Activated naive CD8-positive, alpha-beta T cell (primary cell): ENCODE data around the gene ITGA3.
A peak's percentile ranks its signal among the peaks of the same experiment; 100 is the strongest.

Experiments used
- H3K27ac Mint-ChIP-seq: one replicate; pipeline ENCODE4 v1.8.0; 2021; ENCODE audit warnings: mixed read lengths
- H3K27me3 Mint-ChIP-seq: one replicate; pipeline ENCODE4 v1.8.0; 2021; ENCODE audit warnings: mixed read lengths
- H3K36me3 Mint-ChIP-seq: one replicate; pipeline ENCODE4 v1.8.0; 2021; ENCODE audit warnings: mixed read lengths
- H3K4me1 Mint-ChIP-seq: one replicate; pipeline ENCODE4 v1.8.0; 2021; ENCODE audit warnings: low read depth, mixed read lengths
- H3K4me3 Mint-ChIP-seq: one replicate; pipeline ENCODE4 v1.8.0; 2021; ENCODE audit warnings: mild to moderate bottlenecking, mixed read lengths
- H3K9me3 Mint-ChIP-seq: one replicate; pipeline ENCODE4 v1.8.0; 2021; ENCODE audit warnings: low read depth, mixed read lengths

ITGA3 gene

GRCh38 chr17:50120475-50121253 is 64.8 kb downstream of the ITGA3 start:
- Mint-ChIP-seq H3K4me3 (no peak overlapping the region), H3K36me3 (no peaks in the 10 kb centered on the region), H3K27me3 (peaks cover 7% of the 10 kb centered on the region), H3K9me3 (no peaks in the 10 kb centered on the region), H3K27ac (no peak overlapping the region), H3K4me1 (peaks cover 7% of the 10 kb centered on the region)

GRCh38 chr17:50122945-50123344 is 67.0 kb downstream of the ITGA3 start:
- Mint-ChIP-seq H3K4me1 (no peaks in the 10 kb centered on the region), H3K9me3 (no peaks in the 10 kb centered on the region), H3K36me3 (no peaks in the 10 kb centered on the region), H3K27me3 (peaks cover 2% of the 10 kb centered on the region), H3K4me3 (no peak overlapping the region), H3K27ac (no peak overlapping the region)

- Mint-ChIP-seq H3K27ac (no peak overlapping the region), H3K9me3 (no peaks in the 10 kb centered on the region), H3K4me1 (peaks cover 5% of the 10 kb centered on the region), H3K36me3 (no peaks in the 10 kb centered on the region), H3K4me3 (no peak overlapping the region), H3K27me3 (peaks cover 3% of the 10 kb centered on the region)
Measured at GRCh38 chr17:50123649-50124349, 67.9 kb downstream of the ITGA3 start.

GRCh38 chr17:50125420-50125997 is 69.6 kb downstream of the ITGA3 start:
- Mint-ChIP-seq H3K27ac (no peak overlapping the region), H3K36me3 (no peaks in the 10 kb centered on the region), H3K27me3 (peaks cover 4% of the 10 kb centered on the region), H3K4me1 (peaks cover 6% of the 10 kb centered on the region), H3K9me3 (no peaks in the 10 kb centered on the region), H3K4me3 (no peak overlapping the region)

- Mint-ChIP-seq H3K27me3 (peaks cover 4% of the 10 kb centered on the region), H3K27ac (no peak overlapping the region), H3K4me3 (no peak overlapping the region), H3K4me1 (peaks cover 26% of the 10 kb centered on the region), H3K36me3 (peaks cover 2% of the 10 kb centered on the region), H3K9me3 (no peaks in the 10 kb centered on the region)
Measured at GRCh38 chr17:50127697-50128361, 71.9 kb downstream of the ITGA3 start.

GRCh38 chr17:50128441-50129352 is 72.8 kb downstream of the ITGA3 start:
- Mint-ChIP-seq H3K4me1 (peaks cover 26% of the 10 kb centered on the region), H3K9me3 (no peaks in the 10 kb centered on the region), H3K4me3 (peak overlapping the region; percentile 78), H3K27me3 (peaks cover 4% of the 10 kb centered on the region), H3K27ac (no peak overlapping the region), H3K36me3 (peaks cover 2% of the 10 kb centered on the region)

GRCh38 chr17:50129353-50129727 is 73.4 kb downstream of the ITGA3 start:
- Mint-ChIP-seq H3K4me1 (peaks cover 26% of the 10 kb centered on the region), H3K27ac (no peak overlapping the region), H3K27me3 (peaks cover 4% of the 10 kb centered on the region), H3K9me3 (no peaks in the 10 kb centered on the region), H3K36me3 (peaks cover 2% of the 10 kb centered on the region), H3K4me3 (peak overlapping the region; percentile 53)

GRCh38 chr17:50129728-50130558 is 74.0 kb downstream of the ITGA3 start, which contains the start of gene SAMD14:
Gene SAMD14 (minus strand): TSS chr17:50130160. CDS start chr17:50124959, 5,201 bp downstream.
- Mint-ChIP-seq H3K36me3 (peaks cover 2% of the 10 kb centered on the region), H3K27me3 (peaks cover 4% of the 10 kb centered on the region), H3K4me1 (peaks cover 26% of the 10 kb centered on the region), H3K27ac (peak within 1 kb of the TSS; percentile 61), H3K9me3 (no peaks in the 10 kb centered on the region), H3K4me3 (peak within 1 kb of the TSS; percentile 79)

GRCh38 chr17:50130559-50131305 is 74.8 kb downstream of the ITGA3 start:
- H3K4me3 Mint-ChIP-seq, result peak overlapping the region; percentile 79

GRCh38 chr17:50132104-50132794 is 76.3 kb downstream of the ITGA3 start:
- Mint-ChIP-seq H3K4me1 (peaks cover 27% of the 10 kb centered on the region), H3K36me3 (peaks cover 6% of the 10 kb centered on the region), H3K4me3 (no peak overlapping the region), H3K27me3 (peaks cover 4% of the 10 kb centered on the region), H3K27ac (peak overlapping the region; percentile 41), H3K9me3 (no peaks in the 10 kb centered on the region)

More at GRCh38 chr17:50130559-50131305, 74.8 kb downstream of the ITGA3 start:
- peaks cover 4% of the 10 kb centered on the region for H3K36me3 Mint-ChIP-seq
- peaks cover 27% of the 10 kb centered on the region for H3K4me1 Mint-ChIP-seq
- peaks cover 4% of the 10 kb centered on the region for H3K27me3 Mint-ChIP-seq
- no peaks in the 10 kb centered on the region for H3K9me3 Mint-ChIP-seq
- peak overlapping the region; percentile 61 for H3K27ac Mint-ChIP-seq

GRCh38 chr17:50133028-50133768 is 77.3 kb downstream of the ITGA3 start:
- Mint-ChIP-seq H3K27ac (no peak overlapping the region), H3K36me3 (peaks cover 6% of the 10 kb centered on the region), H3K4me3 (no peak overlapping the region), H3K27me3 (peaks cover 4% of the 10 kb centered on the region), H3K4me1 (peaks cover 27% of the 10 kb centered on the region), H3K9me3 (no peaks in the 10 kb centered on the region)

GRCh38 chr17:50133769-50134099 is 77.8 kb downstream of the ITGA3 start:
- no peaks in the 10 kb centered on the region for H3K9me3 Mint-ChIP-seq
- peaks cover 1% of the 10 kb centered on the region for H3K27me3 Mint-ChIP-seq
- no peak overlapping the region for H3K4me3 Mint-ChIP-seq
- H3K4me1 Mint-ChIP-seq, result peaks cover 24% of the 10 kb centered on the region
- H3K36me3 Mint-ChIP-seq, result peaks cover 9% of the 10 kb centered on the region
- no peak overlapping the region for H3K27ac Mint-ChIP-seq
